Hematopoietic multipotent progenitor cell treated with erythropoietin and hydrocortisone succinate and interleukin-3 and kit ligand, for 4 days (in vitro differentiated cells): ENCODE data around the gene ARL9.

Source experiments
- DNase-seq: peaks from one replicate; pipeline ENCODE4 v3.0.0-alpha.2; 2015

ARL9 gene

GRCh38 chr4:56532239-56532638 is 26.6 kb downstream of the ARL9 start:
- no peak for DNase-seq

- no peak for DNase-seq
Observed at GRCh38 chr4:56535915-56536314, 30.3 kb downstream of the ARL9 start.

GRCh38 chr4:56537147-56537546 is 31.6 kb downstream of the ARL9 start:
- DNase-seq, result no peak

GRCh38 chr4:56540826-56541225 is 35.2 kb downstream of the ARL9 start:
- DNase-seq, result no peak

DNA sequence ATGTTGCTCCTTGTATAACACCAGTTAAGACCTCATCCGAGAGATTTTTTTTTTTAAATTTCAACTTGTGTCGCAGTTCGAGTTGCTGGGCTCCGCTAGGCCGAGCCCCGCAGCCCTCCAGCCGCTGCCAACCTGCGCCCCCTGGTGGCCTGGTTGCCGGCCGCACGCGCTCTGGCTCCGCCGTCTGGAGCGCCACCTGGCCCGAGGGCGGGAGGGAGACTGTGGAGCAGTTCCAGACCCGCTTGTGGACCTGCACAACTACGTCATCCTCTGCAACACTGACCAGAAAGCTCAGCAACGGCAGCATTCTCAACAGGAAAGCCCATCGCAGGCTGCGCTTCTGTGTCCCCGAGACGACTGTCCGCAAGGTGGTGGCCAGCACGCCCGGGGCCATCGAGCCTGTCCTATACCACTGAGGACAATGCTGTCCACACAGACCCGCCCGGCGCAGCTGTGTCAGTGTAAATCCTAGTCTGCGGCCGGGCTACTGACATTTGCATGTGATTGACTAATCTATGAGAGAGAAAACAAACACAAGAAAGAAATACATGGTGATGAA is 39.1 kb downstream of the ARL9 start:
- peak; percentile 90 for DNase-seq

DNA sequence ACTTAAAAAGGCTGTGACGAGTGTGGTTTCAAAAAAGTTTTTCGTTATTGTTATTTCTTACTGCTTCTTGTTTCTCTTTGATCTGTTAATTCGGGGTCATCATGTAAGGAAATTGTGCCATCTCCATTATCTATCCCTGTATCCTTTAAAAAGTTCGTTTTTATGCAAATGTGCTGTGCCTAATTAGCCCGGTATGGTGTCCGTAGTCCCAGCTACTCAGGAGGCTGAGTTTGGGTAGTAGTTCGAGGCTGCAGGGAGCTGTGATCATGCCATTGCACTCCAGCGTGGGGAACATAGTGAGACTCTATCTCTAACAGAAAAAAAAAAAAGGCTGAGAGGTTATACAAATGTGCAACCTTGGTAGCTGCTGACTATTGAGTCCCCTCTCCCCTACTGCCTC is 45.1 kb downstream of the ARL9 start:
- DNase-seq, result no peak

GRCh38 chr4:56551516-56551915 is 45.9 kb downstream of the ARL9 start:
- no peak for DNase-seq

DNA sequence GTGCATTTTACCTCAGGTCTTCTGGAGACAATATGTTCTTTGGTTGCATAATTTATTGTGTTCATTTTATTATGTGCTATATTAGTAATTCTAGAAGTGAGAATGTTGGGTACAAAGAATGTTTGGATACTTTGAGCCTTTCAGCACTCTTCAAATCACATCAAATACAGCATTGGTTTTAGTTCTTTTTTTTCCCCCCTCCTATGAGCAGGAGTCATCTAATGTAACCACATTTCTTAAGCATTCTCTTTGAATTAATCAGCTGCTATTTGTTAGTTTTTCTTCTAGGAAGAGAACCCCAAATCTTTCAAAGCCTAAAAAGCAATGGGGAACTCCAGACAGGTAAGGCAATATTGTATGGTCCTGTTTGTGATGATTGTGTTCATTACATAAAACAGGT is 46.7 kb downstream of the ARL9 start:
- DNase-seq, result no peak

- DNase-seq, result no peak
Observed at GRCh38 chr4:56570041-56570440, 64.5 kb downstream of the ARL9 start.
